Measurements from ENCODE around the gene SELENOM. TPM values are rescaled to one million over a fixed set of nuclear protein-coding genes. Genes with fewer than 3 reads are reported as not detected.

SELENOM gene
- total RNA-seq, 1 donor from 2014 or later: 1,262 TPM

GRCh38 chr22:31102441-31103081 lies 4.8 kb downstream of the SELENOM start:
- peak overlapping the region; percentile 98 to 99 for H3K27ac ChIP-seq
- peaks cover 9 to 72% of the 10 kb centered on the region in 2 donors for H3K4me1 ChIP-seq
- peaks cover 52 to 57% of the 10 kb centered on the region in 2 donors for H3K36me3 ChIP-seq
- no peaks in the 10 kb centered on the region for H3K9me3 ChIP-seq
- TF ChIP-seq CTCF (IDR thresholded peaks at IDR 0.05): no peak
- no peak overlapping the region for H3K4me3 ChIP-seq
- intact Hi-C loops (cut with DNase I): loop anchor here (10.0 kb wide), 1 partner anchor 678 kb away; the partner anchor contains the start of gene MTFP1
- DNase-seq (ENCODE audit: low spot score in 2 of 2): peak; percentile 69 to 97
- H3K27me3 ChIP-seq: no peaks in the 10 kb centered on the region

GRCh38 chr22:31100762-31101525 lies 6.4 kb downstream of the SELENOM start:
- H3K27ac ChIP-seq: peak overlapping the region; percentile 98 to 99
- no peaks in the 10 kb centered on the region for H3K9me3 ChIP-seq
- H3K36me3 ChIP-seq: peaks cover 68 to 72% of the 10 kb centered on the region in 2 donors
- no peak overlapping the region for H3K4me3 ChIP-seq
- intact Hi-C loops (cut with DNase I): loop anchor here (10.0 kb wide), 1 partner anchor 676 kb away; the partner anchor contains the start of gene MTFP1
- H3K27me3 ChIP-seq: no peaks in the 10 kb centered on the region
- H3K4me1 ChIP-seq: peaks cover 9 to 83% of the 10 kb centered on the region in 2 donors
- no peak for TF ChIP-seq CTCF (IDR thresholded peaks at IDR 0.05)
- no peak for DNase-seq (ENCODE audit: low spot score in 2 of 2)

- no peak for DNase-seq (ENCODE audit: low spot score in 2 of 2)
- Histone ChIP-seq H3K4me1 (peaks cover 9 to 81% of the 10 kb centered on the region in 2 donors), H3K36me3 (peaks cover 71 to 75% of the 10 kb centered on the region in 2 donors), H3K9me3 (no peaks in the 10 kb centered on the region), H3K27me3 (no peaks in the 10 kb centered on the region), H3K27ac (peak overlapping the region; percentile 98 to 99), H3K4me3 (no peak overlapping the region)
- intact Hi-C loops (cut with DNase I): loop anchor here (10.0 kb wide), 1 partner anchor 675 kb away; the partner anchor contains the start of gene MTFP1
- no peak for TF ChIP-seq CTCF (IDR thresholded peaks at IDR 0.05)
Observed at GRCh38 chr22:31099841-31100761, 7.3 kb downstream of the SELENOM start.

- Histone ChIP-seq H3K4me1 (peaks cover 9 to 74% of the 10 kb centered on the region in 2 donors), H3K9me3 (no peaks in the 10 kb centered on the region), H3K27ac (peak overlapping the region; percentile 98 to 99), H3K27me3 (no peaks in the 10 kb centered on the region), H3K4me3 (no peak overlapping the region), H3K36me3 (peaks cover 71 to 76% of the 10 kb centered on the region in 2 donors)
- intact Hi-C loops (cut with DNase I): no loop called here
- TF ChIP-seq CTCF (IDR thresholded peaks at IDR 0.05): no peak
- DNase-seq (ENCODE audit: low spot score in 2 of 2): peak in 1 of 2 donors; percentile 76
Observed at GRCh38 chr22:31099386-31099785, 8.0 kb downstream of the SELENOM start.

- peaks cover 77 to 83% of the 10 kb centered on the region in 2 donors for H3K36me3 ChIP-seq
- TF ChIP-seq CTCF (IDR thresholded peaks at IDR 0.05): no peak
Observed at GRCh38 chr22:31098632-31099110, 8.7 kb downstream of the SELENOM start.

More at GRCh38 chr22:31098632-31099110, 8.7 kb downstream of the SELENOM start:
- H3K9me3 ChIP-seq: no peaks in the 10 kb centered on the region
- H3K27ac ChIP-seq: peak overlapping the region; percentile 98 to 99
- no peak overlapping the region for H3K4me3 ChIP-seq
- DNase-seq (ENCODE audit: low spot score in 2 of 2): peak in 1 of 2 donors; percentile 78
- intact Hi-C loops (cut with DNase I): no loop called here
- H3K4me1 ChIP-seq: peaks cover 16 to 75% of the 10 kb centered on the region in 2 donors
- no peaks in the 10 kb centered on the region for H3K27me3 ChIP-seq
